GM12878 (cell line): ENCODE measurements around the gene GON4L. TPM values are rescaled to one million over a fixed set of nuclear protein-coding genes. Genes with fewer than 3 reads are reported as not detected.

Source experiments
- ATAC-seq: fragments of 200-7000 bp; cut with Tn5 transposase; 3 replicates; pipeline ENCODE4 v1.9.1; 2020; ENCODE audit warnings: mild to moderate bottlenecking, moderate library complexity
- BruUV-seq: library from RNA; stranded (reverse); fragments of 400-500 nt; replicated peaks from 2 replicates; lab custom pipeline; 2021; lab: Mats Ljungman, UMichigan
- CTCF ChIA-PET: fragments of 300-600 bp; sonication (Branson Sonifier 250); formaldehyde crosslinking; extraction: SDS; loops from one replicate; lab custom pipeline; 2021; ENCODE audit warnings: inconsistent platforms; lab: Yijun Ruan, JAX
- POLR2A ChIA-PET: fragments of 350-600 bp; formaldehyde crosslinking; extraction: SDS; loops from one replicate; lab custom pipeline; 2021; ENCODE audit warnings: inconsistent platforms; lab: Charles Lee
- RAD21 ChIA-PET: fragments of 300-600 bp; sonication (Branson Sonifier 250); formaldehyde crosslinking; loops from one replicate; lab custom pipeline; 2023; ENCODE audit warnings: antibody characterized with exemption; ENCODE audit not compliant: unreplicated experiment; lab: Charles Lee
- SMC1A ChIA-PET: fragments of 300-600 bp; sonication (Branson Sonifier 250); formaldehyde crosslinking; loops from one replicate; lab custom pipeline; 2023; ENCODE audit not compliant: unreplicated experiment, uncharacterized antibody; lab: Charles Lee
- DNase-seq: peaks from one replicate; pipeline ENCODE4 v3.0.0-alpha.2; 2011; ENCODE audit warnings: low read depth, low spot score
- FAIRE-seq: peaks from 3 replicates; lab custom pipeline; 2011; peaks lifted over from hg19 to GRCh38; lab: Jason Lieb, UNC
- H2AFZ ChIP-seq: 2 replicates; pipeline ENCODE4 v1.6.0; 2011; ENCODE audit warnings: low read depth, low read length, control low read depth; ENCODE audit not compliant: control insufficient read depth
- H3K27ac ChIP-seq: 2 replicates; pipeline ENCODE4 v1.5.1; 2011; ENCODE audit warnings: control low read depth; ENCODE audit not compliant: control insufficient read depth, insufficient read depth
- H3K27me3 ChIP-seq, 2 experiments: replicated peaks in 1 of 2; 2 replicates each; pipeline versions ENCODE4 v1.6.0 to v1.6.1; 2011; ENCODE audit warnings: low read length in 1 of 2; ENCODE audit not compliant: control insufficient read depth in 2 of 2, insufficient read depth in 2 of 2
- H3K36me3 ChIP-seq, 2 experiments: 2 replicates each; pipeline ENCODE4 v1.5.1; 2011; ENCODE audit warnings: low read length in 1 of 2; ENCODE audit not compliant: control insufficient read depth in 2 of 2, insufficient read depth in 2 of 2
- H3K4me1 ChIP-seq: 2 replicates; pipeline ENCODE4 v1.6.1; 2011; ENCODE audit warnings: mild to moderate bottlenecking, low read length, moderate library complexity, mixed read lengths; ENCODE audit not compliant: control insufficient read depth, insufficient read depth
- H3K4me2 ChIP-seq: 2 replicates; pipeline ENCODE4 v1.6.0; 2011; ENCODE audit warnings: control low read depth; ENCODE audit not compliant: control insufficient read depth, insufficient read depth
- H3K4me3 ChIP-seq: fragments of 200-600 bp; sonication (generic); 2 replicates; pipeline ENCODE4 v1.5.1; 2016
- H3K79me2 ChIP-seq: 2 replicates; pipeline ENCODE4 v1.6.0; 2011; ENCODE audit warnings: low read length; ENCODE audit not compliant: control insufficient read depth, insufficient read depth
- H3K9ac ChIP-seq: 2 replicates; pipeline ENCODE4 v1.8.0; 2011; ENCODE audit warnings: low read length, control low read depth, mixed read lengths; ENCODE audit not compliant: control insufficient read depth, insufficient read depth
- H3K9me3 ChIP-seq: replicated peaks from 3 replicates; pipeline ENCODE4 v1.5.1; 2011; ENCODE audit warnings: mild to moderate bottlenecking, low read length; ENCODE audit not compliant: control insufficient read depth, insufficient read depth
- H4K20me1 ChIP-seq: 2 replicates; pipeline ENCODE4 v1.6.0; 2011; ENCODE audit not compliant: control insufficient read depth, insufficient read depth
- CBX5 ChIP-seq: sonication (generic); IDR thresholded peaks from 2 replicates; pipeline ENCODE4 v1.6.1; 2016; ENCODE audit warnings: low read depth, moderate library complexity, mild to moderate bottlenecking, inconsistent platforms
- CHD2 ChIP-seq: IDR thresholded peaks from 2 replicates; pipeline ENCODE4 v1.6.1; 2011; ENCODE audit warnings: low read depth, low read length, improper control_type of control experiment, borderline replicate concordance
- ESRRA ChIP-seq: IDR thresholded peaks from 2 replicates; pipeline ENCODE4 v1.6.1; 2012; ENCODE audit warnings: mild to moderate bottlenecking, low read length, improper control_type of control experiment
- HCFC1 ChIP-seq: fragments of 150-350 bp; IDR thresholded peaks from 2 replicates; pipeline ENCODE4 v1.6.1; 2014; ENCODE audit warnings: low read length
- HDAC2 ChIP-seq: fragments of 200-600 bp; sonication (generic); IDR thresholded peaks from 2 replicates; pipeline ENCODE4 v1.6.1; 2017
- HDAC6 ChIP-seq: fragments of 200-600 bp; sonication (generic); IDR thresholded peaks from one replicate; pipeline ENCODE4 v1.8.0; 2017; ENCODE audit warnings: antibody characterized with exemption; ENCODE audit not compliant: unreplicated experiment
- POU2F2 ChIP-seq: IDR thresholded peaks from 3 replicates; pipeline ENCODE4 v1.6.1; 2011; ENCODE audit warnings: low read depth, mild to moderate bottlenecking, low read length, borderline replicate concordance
- RB1 ChIP-seq: fragments of 450-650 bp; formaldehyde crosslinking; IDR thresholded peaks from 2 replicates; pipeline ENCODE4 v1.6.1; 2017; ENCODE audit warnings: mild to moderate bottlenecking, borderline replicate concordance
- RCOR1 ChIP-seq: conservative IDR thresholded peaks from 2 replicates; pipeline ENCODE4 v1.6.1; 2012; ENCODE audit warnings: low read depth, low read length, improper control_type of control experiment
- STAT1 ChIP-seq: fragments of 450-650 bp; conservative IDR thresholded peaks from 2 replicates; pipeline ENCODE4 v1.6.1; 2014; ENCODE audit warnings: antibody characterized with exemption, mild to moderate bottlenecking
- YBX1 ChIP-seq: fragments of 450-650 bp; IDR thresholded peaks from 2 replicates; pipeline ENCODE4 v1.6.1; 2016; ENCODE audit warnings: antibody characterized with exemption
- whole genome bisulfite sequencing: methylation state at CpG from one replicate; pipeline ENCODE4 v1.1.6; 2016; ENCODE audit warnings: low lambda C conversion rate; ENCODE audit not compliant: insufficient replicate concordance, insufficient coverage; ENCODE audit errors: missing lambda C conversion rate; 5-methylcytosine and 5-hydroxymethylcytosine counted together
- in situ Hi-C: fragments of 300-500 bp; cut with MboI; formaldehyde crosslinking; loops from 9 replicates; pipeline ENCODE4 v1.14.3; 2018; ENCODE audit warnings: mixed read lengths
- intact Hi-C: fragments of 100-400 bp; cut with micrococcal nuclease; formaldehyde crosslinking; loops from one replicate; pipeline ENCODE4 v1.14.2; 2022; ENCODE audit not compliant: unreplicated experiment
- polyA plus RNA-seq, 11 experiments: library from polyadenylated mRNA; depleted of rRNA in 4 of 11; unstranded in 6 of 11; stranded (reverse) in 5 of 11; fragments of >200 nt; fragmentation: Nextera tagmentation in 4 of 11; fragmentation: Illumina TruSeq in 1 of 11; extraction: Ambion mirVana in 4 of 11; extraction: Trizol in 1 of 11; gene quantifications; 1 replicate in 1 of 11; 2 replicates in 10 of 11; pipeline versions ENCODE4 v1.2.1 to v1.2.3, GENCODE V29; 2011 to 2016; ENCODE audit warnings: inconsistent platforms in 2 of 11, missing spikeins in 2 of 11, low read depth in 1 of 11
- total RNA-seq, 4 experiments: library from RNA; depleted of rRNA in 3 of 4; stranded (reverse); fragments of >200 nt in 3 of 4; fragmentation: Illumina TruSeq in 1 of 4; extraction: Trizol in 1 of 4; gene quantifications; 2 replicates each; pipeline versions ENCODE4 v1.2.1 to v1.2.3, GENCODE V29; 2013 to 2021
- TF ChIP-seq, protein P1 (sequence below): fragments of 450-650 bp; IDR thresholded peaks from 2 replicates; pipeline ENCODE4 v1.6.1; 2016; ENCODE audit warnings: mild to moderate bottlenecking, moderate library complexity, borderline replicate concordance
- TF ChIP-seq, protein P2 (sequence below), 3 experiments: IDR thresholded peaks in 2 of 3; conservative IDR thresholded peaks in 1 of 3; 2 replicates each; pipeline ENCODE4 v1.5.1; 2011; ENCODE audit warnings: low read depth in 3 of 3, low read length in 3 of 3, mild to moderate bottlenecking in 3 of 3, control low read depth in 2 of 3, moderate library complexity in 2 of 3, inconsistent platforms in 1 of 3, mixed read lengths in 1 of 3; ENCODE audit not compliant: control insufficient read depth in 2 of 3, insufficient read depth in 1 of 3; ENCODE audit errors: extremely low read depth in 1 of 3

GON4L gene
- total and polyA plus RNA-seq, 10 of the 15 experiments (the other 5 are each of a cell fraction or from before 2014, with no cell fraction given): 17.7 to 40.7 (median 28.0) TPM

DNA sequence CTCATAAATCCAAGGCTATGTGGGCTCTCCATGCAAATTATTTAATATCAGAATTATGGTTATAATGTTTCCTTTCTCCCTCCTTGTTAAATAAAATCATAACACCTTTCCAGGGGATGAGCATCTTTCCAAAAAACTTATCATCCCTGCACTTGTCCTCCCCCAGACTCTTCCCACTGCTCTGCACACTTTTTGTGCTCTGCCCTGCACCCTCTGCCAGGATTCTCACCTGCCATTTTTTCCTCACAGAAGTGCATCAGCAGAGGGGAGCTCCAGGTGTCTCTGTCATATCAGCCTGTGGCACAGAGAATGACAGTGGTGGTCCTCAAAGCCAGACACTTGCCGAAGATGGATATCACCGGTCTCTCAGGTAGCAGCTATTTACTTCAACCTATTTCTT lies 23.2 kb upstream of the GON4L start:
- Histone ChIP-seq H3K4me2 (no peak overlapping the region), H3K27ac (no peak overlapping the region), H3K79me2 (no peaks in the 10 kb centered on the region), H3K9ac (no peak overlapping the region), H3K36me3 (no peaks in the 10 kb centered on the region; a peak in 2 of 4 replicates), H3K27me3 (no peaks in the 10 kb centered on the region), H3K4me1 (peaks cover 7% of the 10 kb centered on the region), H4K20me1 (no peaks in the 10 kb centered on the region), H2AFZ (no peak overlapping the region), H3K4me3 (no peak overlapping the region), H3K9me3 (no peaks in the 10 kb centered on the region)
- ChIA-PET RAD21 (no interaction called here), CTCF (interaction anchor here (0.6 kb wide), 1 partner anchor 568 kb away, joined by 3 read pairs; no protein-coding TSS in a partner anchor), SMC1A (no interaction called here), POLR2A (no interaction called here)
- DNase-seq: no peak
- in situ Hi-C loops: no loop called here
- intact Hi-C loops: no loop called here
- TF ChIP-seq STAT1 (no peak), HDAC6 (no peak), CBX5 (no peak)
- FAIRE-seq: no peak
- no peak for ATAC-seq
- no TSS peak for BruUV-seq
- 100% methylated on average over 2 of the region's 2 CpGs for WGBS

DNA sequence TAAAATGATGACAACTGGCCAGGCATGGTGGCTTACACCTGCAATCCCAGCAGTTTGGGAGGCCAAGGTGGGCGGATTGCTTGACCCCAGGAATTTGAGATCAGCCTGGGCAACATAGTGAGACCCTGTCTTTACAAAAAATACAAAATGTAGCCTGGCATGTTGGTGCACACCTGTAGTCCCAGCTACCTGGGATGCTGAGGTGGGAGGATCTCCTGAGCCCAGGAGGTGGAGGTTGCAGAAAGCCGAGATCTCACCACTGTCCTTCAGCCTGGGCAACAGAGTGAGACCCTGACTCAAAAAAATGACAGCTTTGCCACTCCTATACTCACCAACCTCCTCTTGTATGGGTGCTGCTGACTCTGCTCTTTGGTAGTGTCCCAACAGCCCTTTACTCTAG lies 20.9 kb upstream of the GON4L start:
- no peak overlapping the region for H3K4me2 ChIP-seq
- H3K4me1 ChIP-seq: peaks cover 7% of the 10 kb centered on the region
- DNase-seq (no peak), FAIRE-seq (no peak), ATAC-seq (no peak)
- ChIA-PET RAD21 (no interaction called here), POLR2A (no interaction called here), CTCF (interaction anchor here (1.3 to 2.2 kb wide), 3 partner anchors 10 to 16 kb away, joined by 3 to 6 read pairs (median 5); no protein-coding TSS in a partner anchor), SMC1A (interaction anchor here (0.6 to 1.2 kb wide), 4 partner anchors 16 to 518 kb away, joined by 3 to 4 read pairs (median 4); no protein-coding TSS in a partner anchor)
- no peak overlapping the region for H3K27ac ChIP-seq
- intact Hi-C loops (no loop called here), in situ Hi-C loops (no loop called here)
- H4K20me1 ChIP-seq: no peaks in the 10 kb centered on the region
- no peaks in the 10 kb centered on the region; a peak in 1 of 4 replicates for H3K36me3 ChIP-seq
- H3K27me3 ChIP-seq: no peaks in the 10 kb centered on the region
- no TSS peak for BruUV-seq
- no peak overlapping the region for H2AFZ ChIP-seq
- H3K9me3 ChIP-seq: no peaks in the 10 kb centered on the region
- H3K4me3 ChIP-seq: no peak overlapping the region
- H3K79me2 ChIP-seq: no peaks in the 10 kb centered on the region
- 42% methylated on average over 2 of the region's 2 CpGs for WGBS
- no peak overlapping the region for H3K9ac ChIP-seq
- no peak for TF ChIP-seq ESRRA
- no peak for TF ChIP-seq RCOR1
- TF ChIP-seq, protein P1, sequence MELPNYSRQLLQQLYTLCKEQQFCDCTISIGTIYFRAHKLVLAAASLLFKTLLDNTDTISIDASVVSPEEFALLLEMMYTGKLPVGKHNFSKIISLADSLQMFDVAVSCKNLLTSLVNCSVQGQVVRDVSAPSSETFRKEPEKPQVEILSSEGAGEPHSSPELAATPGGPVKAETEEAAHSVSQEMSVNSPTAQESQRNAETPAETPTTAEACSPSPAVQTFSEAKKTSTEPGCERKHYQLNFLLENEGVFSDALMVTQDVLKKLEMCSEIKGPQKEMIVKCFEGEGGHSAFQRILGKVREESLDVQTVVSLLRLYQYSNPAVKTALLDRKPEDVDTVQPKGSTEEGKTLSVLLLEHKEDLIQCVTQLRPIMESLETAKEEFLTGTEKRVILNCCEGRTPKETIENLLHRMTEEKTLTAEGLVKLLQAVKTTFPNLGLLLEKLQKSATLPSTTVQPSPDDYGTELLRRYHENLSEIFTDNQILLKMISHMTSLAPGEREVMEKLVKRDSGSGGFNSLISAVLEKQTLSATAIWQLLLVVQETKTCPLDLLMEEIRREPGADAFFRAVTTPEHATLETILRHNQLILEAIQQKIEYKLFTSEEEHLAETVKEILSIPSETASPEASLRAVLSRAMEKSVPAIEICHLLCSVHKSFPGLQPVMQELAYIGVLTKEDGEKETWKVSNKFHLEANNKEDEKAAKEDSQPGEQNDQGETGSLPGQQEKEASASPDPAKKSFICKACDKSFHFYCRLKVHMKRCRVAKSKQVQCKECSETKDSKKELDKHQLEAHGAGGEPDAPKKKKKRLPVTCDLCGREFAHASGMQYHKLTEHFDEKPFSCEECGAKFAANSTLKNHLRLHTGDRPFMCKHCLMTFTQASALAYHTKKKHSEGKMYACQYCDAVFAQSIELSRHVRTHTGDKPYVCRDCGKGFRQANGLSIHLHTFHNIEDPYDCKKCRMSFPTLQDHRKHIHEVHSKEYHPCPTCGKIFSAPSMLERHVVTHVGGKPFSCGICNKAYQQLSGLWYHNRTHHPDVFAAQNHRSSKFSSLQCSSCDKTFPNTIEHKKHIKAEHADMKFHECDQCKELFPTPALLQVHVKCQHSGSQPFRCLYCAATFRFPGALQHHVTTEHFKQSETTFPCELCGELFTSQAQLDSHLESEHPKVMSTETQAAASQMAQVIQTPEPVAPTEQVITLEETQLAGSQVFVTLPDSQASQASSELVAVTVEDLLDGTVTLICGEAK: no peak
- no peak for TF ChIP-seq POU2F2
- no peak for TF ChIP-seq HDAC2
- TF ChIP-seq CHD2: no peak
- TF ChIP-seq RB1: no peak
- TF ChIP-seq YBX1: no peak
- TF ChIP-seq HCFC1: no peak
- TF ChIP-seq, protein P2, sequence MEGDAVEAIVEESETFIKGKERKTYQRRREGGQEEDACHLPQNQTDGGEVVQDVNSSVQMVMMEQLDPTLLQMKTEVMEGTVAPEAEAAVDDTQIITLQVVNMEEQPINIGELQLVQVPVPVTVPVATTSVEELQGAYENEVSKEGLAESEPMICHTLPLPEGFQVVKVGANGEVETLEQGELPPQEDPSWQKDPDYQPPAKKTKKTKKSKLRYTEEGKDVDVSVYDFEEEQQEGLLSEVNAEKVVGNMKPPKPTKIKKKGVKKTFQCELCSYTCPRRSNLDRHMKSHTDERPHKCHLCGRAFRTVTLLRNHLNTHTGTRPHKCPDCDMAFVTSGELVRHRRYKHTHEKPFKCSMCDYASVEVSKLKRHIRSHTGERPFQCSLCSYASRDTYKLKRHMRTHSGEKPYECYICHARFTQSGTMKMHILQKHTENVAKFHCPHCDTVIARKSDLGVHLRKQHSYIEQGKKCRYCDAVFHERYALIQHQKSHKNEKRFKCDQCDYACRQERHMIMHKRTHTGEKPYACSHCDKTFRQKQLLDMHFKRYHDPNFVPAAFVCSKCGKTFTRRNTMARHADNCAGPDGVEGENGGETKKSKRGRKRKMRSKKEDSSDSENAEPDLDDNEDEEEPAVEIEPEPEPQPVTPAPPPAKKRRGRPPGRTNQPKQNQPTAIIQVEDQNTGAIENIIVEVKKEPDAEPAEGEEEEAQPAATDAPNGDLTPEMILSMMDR (IDR thresholded peaks at IDR 0.05 in 2 of 3, conservative IDR thresholded peaks at IDR 0.05 in 1 of 3; ENCODE audit: control insufficient read depth in 2 of 3, extremely low read depth in 1 of 3, insufficient read depth in 1 of 3, low read depth in 3 of 3, low read length in 3 of 3): no peak
